HG02642 (cell line): Measurements from ENCODE around the gene CETP.

Source experiments
- ATAC-seq: cut with Tn5 transposase; IDR thresholded peaks from one replicate; pipeline ENCODE4 v1.9.1; 2021; ENCODE audit warnings: mild to moderate bottlenecking; ENCODE audit not compliant: unreplicated experiment, poor library complexity

The CETP gene

GRCh38 chr16:57013902-57014301 lies 52.2 kb downstream of the CETP start:
- no peak for ATAC-seq

- no peak for ATAC-seq
These were observed 54.6 kb downstream of the CETP start for GRCh38 chr16:57016301-57016700.

DNA sequence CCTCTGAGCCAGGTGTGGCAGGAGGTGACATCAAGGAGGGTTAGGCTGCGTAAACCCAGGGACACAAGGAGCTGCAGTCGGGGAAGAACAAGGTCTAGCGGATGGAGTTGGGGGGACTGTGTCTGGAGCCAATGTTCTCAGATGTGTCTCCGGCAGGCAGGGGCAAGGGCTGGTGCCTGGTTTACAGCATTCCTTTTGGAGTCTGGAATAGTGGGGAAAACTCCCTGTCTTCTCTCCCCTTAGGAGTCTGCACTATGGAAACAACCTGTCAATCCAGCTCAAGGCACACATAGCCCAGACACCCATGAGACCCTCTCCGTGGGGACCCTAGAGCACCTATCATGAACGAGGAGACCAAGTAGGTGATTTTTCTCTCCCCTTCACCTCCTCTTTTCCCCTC lies 55.1 kb downstream of the CETP start:
- no peak for ATAC-seq

GRCh38 chr16:57017251-57017650 lies 55.5 kb downstream of the CETP start:
- ATAC-seq: no peak

DNA sequence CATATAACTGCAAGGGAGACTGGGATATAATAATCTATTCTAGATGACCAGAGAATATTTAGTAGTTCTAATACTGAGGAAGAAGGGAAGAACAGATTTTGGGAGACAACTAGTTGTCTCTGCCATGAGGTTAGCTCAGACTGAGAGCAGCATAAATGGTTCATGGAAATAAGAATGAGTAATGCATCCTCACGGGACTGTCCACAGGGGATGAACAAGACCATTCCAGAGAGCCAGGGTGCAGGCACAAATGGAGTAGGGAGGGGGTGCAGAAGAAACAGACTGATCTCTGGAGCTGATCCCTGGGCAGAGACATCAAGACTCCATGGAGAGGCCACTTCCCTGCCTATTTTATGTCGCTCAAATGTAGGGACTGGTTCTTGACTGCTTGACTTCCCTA lies 58.0 kb downstream of the CETP start:
- no peak for ATAC-seq

- ATAC-seq: no peak
These were observed 58.9 kb downstream of the CETP start for GRCh38 chr16:57020651-57021050.

DNA sequence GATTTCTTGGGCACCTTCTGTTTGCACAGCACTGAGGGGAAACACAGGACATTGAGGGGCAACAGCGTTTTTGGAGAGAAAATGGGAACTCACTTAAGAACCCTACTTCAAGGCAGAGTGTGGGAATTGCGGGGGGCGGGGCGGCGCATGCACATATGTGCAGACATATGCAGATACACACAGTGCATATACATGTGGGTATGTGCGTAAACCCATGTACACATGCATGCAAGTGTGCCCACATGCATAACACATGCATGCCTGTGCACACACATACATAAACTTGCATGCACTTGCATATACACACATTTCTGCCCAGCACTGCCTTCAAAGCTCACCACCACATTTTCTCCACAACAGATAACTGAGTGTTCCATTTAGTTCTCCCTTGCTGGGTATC lies 60.0 kb downstream of the CETP start:
- ATAC-seq: no peak

DNA sequence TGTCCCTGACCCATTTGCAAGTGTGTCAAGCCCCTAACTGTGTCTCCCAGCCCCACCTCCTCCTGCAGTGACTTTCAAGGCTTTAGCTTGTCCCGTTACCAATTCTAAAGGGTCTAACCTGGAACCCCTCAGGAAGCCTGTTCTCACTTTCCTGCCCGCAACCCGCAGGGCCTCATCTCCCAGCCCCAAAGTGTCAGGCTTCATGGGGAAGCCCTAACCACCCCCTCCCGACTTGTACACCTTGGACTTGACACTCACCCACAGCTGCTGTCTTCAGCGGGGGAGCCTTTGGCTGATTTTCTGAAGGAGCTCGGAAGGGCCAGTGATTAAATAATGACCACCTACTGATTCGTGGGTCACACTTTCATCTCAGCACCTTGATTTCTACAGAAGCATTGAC lies 60.7 kb downstream of the CETP start:
- ATAC-seq: no peak

- ATAC-seq: no peak
These were observed 61.9 kb downstream of the CETP start for GRCh38 chr16:57023541-57024249.

DNA sequence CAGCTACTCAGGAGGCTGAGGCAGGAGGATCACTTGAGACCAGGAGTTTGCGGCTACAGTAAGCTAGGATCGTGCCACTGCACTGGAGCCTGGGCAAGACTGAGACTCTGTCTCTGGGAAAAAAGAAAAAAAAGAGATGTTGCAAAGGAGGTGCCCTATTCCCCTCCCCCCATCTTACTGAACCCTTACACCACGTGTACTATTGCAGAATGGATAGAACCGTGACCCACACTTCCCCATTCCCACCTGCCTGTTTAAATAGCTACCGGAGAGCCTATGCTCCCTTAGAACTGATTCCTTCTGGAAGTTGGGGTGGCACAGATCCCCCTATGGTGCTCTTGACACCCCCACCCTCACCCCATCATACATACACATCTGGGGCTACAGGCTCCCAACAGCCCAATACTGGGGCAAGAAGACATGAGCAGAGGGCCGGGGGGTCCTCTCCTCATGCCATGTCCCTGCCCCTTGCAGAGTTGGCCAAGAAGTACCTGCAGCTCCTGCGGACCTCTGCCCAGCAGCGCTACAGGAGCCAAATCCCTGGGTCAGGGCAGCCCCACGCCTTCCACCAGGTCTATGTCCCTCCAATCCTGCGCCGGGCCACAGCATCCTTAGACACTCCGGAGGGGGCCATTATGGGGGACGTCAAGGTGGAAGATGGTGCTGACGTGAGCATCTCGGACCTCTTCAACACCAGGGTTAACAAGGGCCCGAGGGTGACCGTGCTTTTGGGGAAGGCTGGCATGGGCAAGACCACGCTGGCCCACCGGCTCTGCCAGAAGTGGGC lies 63.3 kb downstream of the CETP start:
- no peak for ATAC-seq

DNA sequence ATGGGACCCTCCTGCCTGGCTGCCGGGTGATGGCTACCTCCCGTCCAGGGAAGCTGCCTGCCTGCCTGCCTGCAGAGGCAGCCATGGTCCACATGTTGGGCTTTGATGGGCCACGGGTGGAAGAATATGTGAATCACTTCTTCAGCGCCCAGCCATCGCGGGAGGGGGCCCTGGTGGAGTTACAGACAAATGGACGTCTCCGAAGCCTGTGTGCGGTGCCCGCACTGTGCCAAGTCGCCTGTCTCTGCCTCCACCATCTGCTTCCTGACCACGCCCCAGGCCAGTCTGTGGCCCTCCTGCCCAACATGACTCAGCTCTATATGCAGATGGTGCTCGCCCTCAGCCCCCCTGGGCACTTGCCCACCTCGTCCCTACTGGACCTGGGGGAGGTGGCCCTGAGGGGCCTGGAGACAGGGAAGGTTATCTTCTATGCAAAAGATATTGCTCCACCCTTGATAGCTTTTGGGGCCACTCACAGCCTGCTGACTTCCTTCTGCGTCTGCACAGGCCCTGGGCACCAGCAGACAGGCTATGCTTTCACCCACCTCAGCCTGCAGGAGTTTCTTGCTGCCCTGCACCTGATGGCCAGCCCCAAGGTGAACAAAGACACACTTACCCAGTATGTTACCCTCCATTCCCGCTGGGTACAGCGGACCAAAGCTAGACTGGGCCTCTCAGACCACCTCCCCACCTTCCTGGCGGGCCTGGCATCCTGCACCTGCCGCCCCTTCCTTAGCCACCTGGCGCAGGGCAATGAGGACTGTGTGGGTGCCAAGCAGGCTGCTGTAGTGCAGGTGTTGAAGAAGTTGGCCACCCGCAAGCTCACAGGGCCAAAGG lies 64.4 kb downstream of the CETP start:
- ATAC-seq: no peak

DNA sequence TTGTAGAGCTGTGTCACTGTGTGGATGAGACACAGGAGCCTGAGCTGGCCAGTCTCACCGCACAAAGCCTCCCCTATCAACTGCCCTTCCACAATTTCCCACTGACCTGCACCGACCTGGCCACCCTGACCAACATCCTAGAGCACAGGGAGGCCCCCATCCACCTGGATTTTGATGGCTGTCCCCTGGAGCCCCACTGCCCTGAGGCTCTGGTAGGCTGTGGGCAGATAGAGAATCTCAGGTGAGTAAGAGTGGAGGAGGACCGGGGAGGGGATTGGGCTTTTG lies 65.0 kb downstream of the CETP start:
- ATAC-seq: no peak

GRCh38 chr16:57027067-57027466 lies 65.3 kb downstream of the CETP start:
- ATAC-seq: no peak

GRCh38 chr16:57028086-57028485 lies 66.3 kb downstream of the CETP start:
- ATAC-seq: no peak

GRCh38 chr16:57029161-57030160 lies 67.7 kb downstream of the CETP start:
- ATAC-seq: no peak

- ATAC-seq: no peak
These were observed 68.7 kb downstream of the CETP start for GRCh38 chr16:57030346-57030902.

DNA sequence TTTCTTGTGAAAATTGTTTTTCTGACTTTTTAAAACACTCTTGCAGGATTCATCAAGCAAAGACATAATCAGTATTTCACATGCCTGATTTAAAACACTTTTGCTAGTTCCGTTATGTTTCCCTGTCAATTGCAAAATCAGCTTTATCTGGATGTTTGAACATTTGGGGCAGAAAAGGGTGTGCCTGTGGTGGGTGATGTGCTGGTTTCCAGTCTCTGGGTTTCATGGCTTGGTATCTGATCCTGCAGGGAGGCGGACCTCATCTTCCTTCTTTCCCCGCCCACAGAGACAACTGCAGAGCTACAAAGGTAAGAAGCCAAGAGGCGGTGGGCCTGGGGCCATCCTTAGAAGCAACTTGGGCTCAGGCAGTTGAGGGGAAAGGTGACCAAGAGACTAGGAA lies 69.4 kb downstream of the CETP start:
- no peak for ATAC-seq

- ATAC-seq: no peak
These were observed 70.6 kb downstream of the CETP start for GRCh38 chr16:57032346-57032745.

DNA sequence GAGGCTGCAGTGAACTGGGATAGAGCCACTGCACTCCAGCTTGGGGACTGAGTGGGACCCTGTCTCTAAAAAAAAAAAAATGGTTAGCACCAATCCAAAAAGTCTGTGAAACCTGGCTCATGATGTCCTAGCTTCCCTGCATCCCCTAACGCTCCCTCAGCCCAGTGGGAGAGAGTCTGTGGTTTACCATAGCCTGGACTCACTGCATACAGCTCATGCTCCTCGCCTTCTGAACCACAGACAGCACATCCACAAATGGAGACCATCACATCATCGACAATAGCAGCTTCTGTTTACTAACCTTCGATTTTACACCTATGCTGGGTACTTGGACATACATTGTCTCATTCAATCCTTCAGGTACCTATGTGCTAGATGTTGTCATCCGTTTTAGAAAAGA lies 71.2 kb downstream of the CETP start:
- ATAC-seq: no peak
